NCI-H82 (cell line): ENCODE results near the gene SRC.
"Not testable (repeated sequence)": the region's sequence is repeated elsewhere in the genome, so short reads cannot be mapped to it uniquely, and the experiment has no call there.

ENCODE experiments used
- DNase-seq: peaks from one replicate; lab custom pipeline; 2025; lab: John Stamatoyannopoulos, UW

Gene SRC

GRCh38 chr20:37336369-37337207 lies 9.4 kb upstream of the SRC start:
- DNase-seq: peak; percentile 60

GRCh38 chr20:37337208-37337991 lies 8.5 kb upstream of the SRC start:
- DNase-seq: no peak

GRCh38 chr20:37338380-37338779 lies 7.6 kb upstream of the SRC start:
- not testable (repeated sequence) for DNase-seq

GRCh38 chr20:37339208-37339607 lies 6.7 kb upstream of the SRC start:
- no peak for DNase-seq

- DNase-seq: not testable (repeated sequence)
Observed at GRCh38 chr20:37339764-37340109, 6.2 kb upstream of the SRC start.

- DNase-seq: no peak
Observed at GRCh38 chr20:37340998-37341397, 4.9 kb upstream of the SRC start.

GRCh38 chr20:37341632-37342031 lies 4.3 kb upstream of the SRC start:
- no peak for DNase-seq

- peak; percentile 41 for DNase-seq
Observed at GRCh38 chr20:37342231-37343177, 3.4 kb upstream of the SRC start.

GRCh38 chr20:37343212-37343993 lies 2.5 kb upstream of the SRC start:
- DNase-seq: no peak

- no peak for DNase-seq
Observed at GRCh38 chr20:37343994-37344355, 2.0 kb upstream of the SRC start.

GRCh38 chr20:37344506-37345338 lies 1.2 kb upstream of the SRC start:
- DNase-seq: peak; percentile 66

GRCh38 chr20:37346236-37346534 lies 245 bp downstream of the SRC start:
- peak; percentile 46 for DNase-seq

- DNase-seq: no peak
Observed at GRCh38 chr20:37346535-37347346, 801 bp downstream of the SRC start.

- no peak for DNase-seq
Observed at GRCh38 chr20:37347347-37347823, 1.4 kb downstream of the SRC start.

GRCh38 chr20:37347891-37348791 lies 2.2 kb downstream of the SRC start:
- no peak for DNase-seq

GRCh38 chr20:37348792-37349516 lies 3.0 kb downstream of the SRC start:
- DNase-seq: no peak

GRCh38 chr20:37349517-37350491 lies 3.9 kb downstream of the SRC start:
- no peak for DNase-seq
